NT2/D1 (cell line): Measurements from ENCODE around the gene CGNL1.

Experiments used
- DNase-seq: peaks from one replicate; pipeline ENCODE4 v3.0.0-alpha.2; 2011; ENCODE audit warnings: low read depth, low spot score
- H3K27me3 ChIP-seq: 2 replicates; pipeline ENCODE4 v1.6.0; 2011; ENCODE audit warnings: mild to moderate bottlenecking; ENCODE audit not compliant: insufficient read length, insufficient read depth
- H3K36me3 ChIP-seq: 2 replicates; pipeline ENCODE4 v1.6.1; 2011; ENCODE audit warnings: mild to moderate bottlenecking, low read length, mixed read lengths; ENCODE audit not compliant: insufficient read depth, insufficient read length
- H3K4me1 ChIP-seq: 2 replicates; pipeline ENCODE4 v1.5.1; 2011; ENCODE audit not compliant: insufficient read depth, insufficient read length
- H3K4me3 ChIP-seq: 2 replicates; pipeline ENCODE4 v1.5.1; 2011; ENCODE audit warnings: low read depth; ENCODE audit not compliant: insufficient read length
- H3K9ac ChIP-seq: 2 replicates; pipeline ENCODE4 v1.6.0; 2011; ENCODE audit warnings: low read depth; ENCODE audit not compliant: insufficient read length
- H3K9me3 ChIP-seq: 2 replicates; pipeline ENCODE4 v1.5.1; 2011; ENCODE audit warnings: mild to moderate bottlenecking, low read length; ENCODE audit not compliant: insufficient read depth
- SUZ12 ChIP-seq: IDR thresholded peaks from 2 replicates; pipeline ENCODE4 v1.6.1; 2011; ENCODE audit not compliant: insufficient read length, insufficient read depth; ENCODE audit errors: extremely low read depth
- YY1 ChIP-seq: IDR thresholded peaks from 2 replicates; pipeline ENCODE4 v1.6.1; 2011; ENCODE audit not compliant: insufficient read length, insufficient read depth
- ZNF274 ChIP-seq: IDR thresholded peaks from 2 replicates; pipeline ENCODE4 v1.6.1; 2011; ENCODE audit warnings: mild to moderate bottlenecking, low read depth, low read length

The CGNL1 gene

DNA sequence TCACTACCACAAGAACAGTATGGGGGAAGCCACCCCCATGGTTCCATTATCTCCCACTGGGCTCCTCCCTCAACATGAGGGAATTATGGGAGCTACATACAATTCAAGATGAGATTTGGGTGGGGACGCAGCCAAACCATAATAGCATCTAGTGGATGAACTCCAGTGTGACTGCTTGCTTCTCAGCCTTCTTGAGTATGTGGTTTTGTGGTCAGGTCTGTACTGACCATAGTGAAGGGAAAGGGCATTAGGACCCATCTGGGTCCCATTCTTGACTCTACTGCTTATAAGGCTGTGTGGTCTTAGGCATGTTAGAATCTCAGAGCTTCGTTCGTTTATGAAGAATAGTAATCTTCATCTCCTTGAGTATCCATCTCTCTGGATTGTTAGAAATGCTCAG is 81.4 kb downstream of the CGNL1 start:
- no peaks in the 10 kb centered on the region for H3K27me3 ChIP-seq

DNA sequence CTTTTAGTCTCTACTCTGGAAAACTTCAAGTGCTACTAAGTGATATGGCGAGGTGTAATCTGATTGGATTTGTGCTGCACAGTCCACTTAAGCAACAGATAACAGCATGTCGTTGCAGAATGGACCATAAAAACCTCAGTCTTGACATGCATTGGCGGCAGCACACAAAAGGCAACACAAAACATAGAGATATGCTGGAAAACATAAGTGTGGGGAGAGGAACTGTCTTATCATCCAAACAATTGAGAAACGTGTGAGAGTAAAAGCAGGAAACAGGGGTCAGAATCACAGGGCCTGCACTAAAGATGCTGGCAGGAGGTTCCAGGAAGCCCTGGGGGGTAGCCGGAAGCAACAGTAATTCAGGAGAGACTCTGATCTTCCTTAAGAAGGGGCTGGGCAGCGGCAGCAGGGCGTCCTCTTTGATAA is 82.1 kb downstream of the CGNL1 start:
- no peaks in the 10 kb centered on the region for H3K4me1 ChIP-seq
- no peak overlapping the region for H3K4me3 ChIP-seq
- no peak for TF ChIP-seq YY1
- TF ChIP-seq SUZ12, result no peak
- no peak for TF ChIP-seq ZNF274
- peaks cover 71% of the 10 kb centered on the region for H3K36me3 ChIP-seq
- no peak for DNase-seq
- H3K9me3 ChIP-seq, result no peaks in the 10 kb centered on the region
- no peak overlapping the region for H3K9ac ChIP-seq
- no peaks in the 10 kb centered on the region for H3K27me3 ChIP-seq

More for the DNA sequence above, 81.4 kb downstream of the CGNL1 start:
- Histone ChIP-seq H3K4me1 (no peaks in the 10 kb centered on the region), H3K9me3 (no peaks in the 10 kb centered on the region), H3K4me3 (no peak overlapping the region), H3K9ac (no peak overlapping the region), H3K36me3 (peaks cover 74% of the 10 kb centered on the region)
- no peak for DNase-seq
- TF ChIP-seq ZNF274 (no peak), YY1 (no peak), SUZ12 (no peak)

DNA sequence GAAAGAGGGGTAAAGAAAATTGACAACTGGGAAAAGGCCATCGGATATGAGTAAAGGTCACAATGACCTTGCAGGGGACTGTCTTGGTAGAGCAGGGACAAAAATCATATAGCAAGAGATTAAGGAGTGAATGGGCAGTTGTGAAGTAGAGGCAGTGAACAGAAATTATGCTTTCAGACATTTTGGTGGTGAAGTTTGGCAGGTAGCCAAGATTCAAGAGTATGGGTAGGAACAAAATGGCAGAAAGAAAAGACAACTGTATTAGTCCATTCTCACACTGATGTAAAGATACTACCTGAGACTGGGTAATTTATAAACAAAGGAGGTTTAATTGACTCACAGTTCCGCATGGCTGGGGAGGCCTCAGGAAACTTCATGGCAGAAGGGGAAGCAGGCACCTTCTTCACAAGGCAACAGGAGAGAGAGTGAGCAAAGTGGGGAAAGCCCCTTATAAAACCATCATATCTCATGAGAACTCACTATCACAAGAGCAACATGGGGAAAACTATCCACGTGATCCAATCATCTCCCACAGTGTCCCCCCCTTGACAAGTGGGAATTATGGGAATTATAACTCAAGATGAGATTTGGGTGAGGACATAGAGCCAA is 84.0 kb downstream of the CGNL1 start:
- TF ChIP-seq SUZ12 (no peak), ZNF274 (no peak), YY1 (no peak)
- DNase-seq, result no peak
- Histone ChIP-seq H3K9ac (no peak overlapping the region), H3K4me1 (no peaks in the 10 kb centered on the region), H3K27me3 (no peaks in the 10 kb centered on the region), H3K9me3 (no peaks in the 10 kb centered on the region), H3K4me3 (no peak overlapping the region), H3K36me3 (peaks cover 66% of the 10 kb centered on the region)

DNA sequence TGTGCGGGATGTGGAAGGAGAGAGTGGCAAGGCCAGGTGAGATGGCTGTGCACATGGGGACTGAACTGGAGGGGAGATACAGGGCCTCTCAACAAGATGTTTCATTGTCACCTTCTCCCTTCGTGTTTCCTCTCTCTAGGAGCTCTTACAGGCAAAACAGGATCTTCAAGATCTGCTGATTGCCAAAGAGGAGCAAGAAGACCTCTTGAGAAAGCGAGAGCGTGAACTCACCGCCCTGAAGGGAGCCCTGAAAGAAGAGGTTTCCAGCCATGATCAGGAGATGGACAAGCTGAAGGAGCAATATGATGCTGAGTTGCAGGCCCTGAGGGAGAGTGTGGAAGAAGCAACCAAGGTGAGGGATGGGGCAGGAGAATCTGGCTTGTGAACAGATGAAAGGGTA is 85.2 kb downstream of the CGNL1 start:
- DNase-seq, result no peak
- peaks cover 57% of the 10 kb centered on the region for H3K36me3 ChIP-seq
- TF ChIP-seq ZNF274 (no peak), SUZ12 (no peak), YY1 (no peak)

DNA sequence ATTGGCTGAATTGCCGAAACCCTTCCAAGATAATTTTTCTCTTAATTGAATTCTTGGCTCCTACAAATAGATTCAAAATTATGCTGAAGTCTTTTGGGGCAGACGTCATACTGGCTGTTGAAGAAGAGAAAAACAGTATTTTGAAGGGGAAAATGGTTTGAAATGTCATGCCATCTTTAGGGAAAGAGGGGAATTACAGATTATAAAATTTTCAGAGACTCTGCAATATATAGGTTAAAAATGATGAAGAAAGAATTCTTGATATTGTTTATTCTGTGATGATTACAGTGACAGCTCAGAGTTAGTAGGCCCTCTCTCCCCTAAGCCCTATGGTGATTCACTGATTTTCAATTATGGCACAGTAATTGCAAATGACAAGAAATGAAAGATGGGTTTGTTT is 86.1 kb downstream of the CGNL1 start:
- Histone ChIP-seq H3K27me3 (no peaks in the 10 kb centered on the region), H3K9ac (no peak overlapping the region), H3K4me3 (no peak overlapping the region), H3K9me3 (no peaks in the 10 kb centered on the region), H3K36me3 (peaks cover 48% of the 10 kb centered on the region), H3K4me1 (no peaks in the 10 kb centered on the region)
- no peak for TF ChIP-seq ZNF274
- no peak for TF ChIP-seq SUZ12
- DNase-seq, result no peak

More for the DNA sequence above, 85.2 kb downstream of the CGNL1 start:
- Histone ChIP-seq H3K4me1 (no peaks in the 10 kb centered on the region), H3K9ac (no peak overlapping the region), H3K9me3 (no peaks in the 10 kb centered on the region), H3K27me3 (no peaks in the 10 kb centered on the region), H3K4me3 (no peak overlapping the region)

DNA sequence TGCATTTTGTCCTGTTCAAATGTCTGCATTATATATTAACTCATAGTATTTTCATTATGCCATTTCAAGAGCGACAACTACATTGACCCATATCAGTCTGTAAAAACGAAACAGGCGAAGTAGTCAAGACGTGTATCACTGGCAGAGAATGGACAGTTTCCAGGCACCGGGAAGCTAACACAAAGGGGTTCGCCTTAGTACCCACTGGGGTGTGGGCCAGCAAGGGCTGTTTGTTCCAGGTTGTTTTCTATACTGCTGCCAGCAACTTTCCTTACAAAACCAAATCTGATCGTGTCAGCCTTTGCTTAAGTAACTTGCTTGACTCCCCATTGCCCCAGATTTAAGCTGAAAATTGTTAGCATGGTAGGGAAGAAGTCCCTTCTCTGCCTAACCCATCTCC is 87.1 kb downstream of the CGNL1 start:
- H3K27me3 ChIP-seq, result no peaks in the 10 kb centered on the region
- no peak for TF ChIP-seq SUZ12
- no peak for TF ChIP-seq ZNF274
- no peak for TF ChIP-seq YY1
- no peak overlapping the region for H3K9ac ChIP-seq

DNA sequence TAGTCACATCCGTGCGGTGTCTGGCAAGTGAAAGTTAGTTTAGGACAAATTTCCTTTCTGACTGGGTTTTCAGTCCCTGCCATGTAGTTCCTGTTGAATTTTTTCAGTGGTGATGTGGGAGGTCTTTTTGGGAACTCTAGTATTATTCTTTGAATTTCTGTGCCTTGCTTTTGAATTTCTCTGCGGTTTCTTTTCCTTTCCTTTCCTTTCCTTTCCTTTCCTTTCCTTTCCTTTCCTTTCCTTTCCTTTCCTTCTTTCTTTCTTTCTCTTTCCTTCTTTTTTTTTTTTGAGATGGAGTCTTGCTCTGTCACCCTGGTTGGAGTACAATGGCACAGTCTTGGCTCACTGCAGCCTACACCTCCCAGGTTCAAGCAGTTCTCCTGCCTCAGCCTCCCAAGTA is 88.2 kb downstream of the CGNL1 start:
- no peak for DNase-seq
- H3K36me3 ChIP-seq, result peaks cover 39% of the 10 kb centered on the region
- no peaks in the 10 kb centered on the region for H3K4me1 ChIP-seq
- no peak overlapping the region for H3K4me3 ChIP-seq
- TF ChIP-seq ZNF274 (no peak), YY1 (no peak), SUZ12 (no peak)
- H3K9me3 ChIP-seq, result no peaks in the 10 kb centered on the region
- H3K27me3 ChIP-seq, result no peaks in the 10 kb centered on the region
- H3K9ac ChIP-seq, result no peak overlapping the region

More for the DNA sequence above, 87.1 kb downstream of the CGNL1 start:
- no peak overlapping the region for H3K4me3 ChIP-seq
- H3K4me1 ChIP-seq, result no peaks in the 10 kb centered on the region
- no peak for DNase-seq
- H3K9me3 ChIP-seq, result no peaks in the 10 kb centered on the region
- peaks cover 42% of the 10 kb centered on the region for H3K36me3 ChIP-seq

DNA sequence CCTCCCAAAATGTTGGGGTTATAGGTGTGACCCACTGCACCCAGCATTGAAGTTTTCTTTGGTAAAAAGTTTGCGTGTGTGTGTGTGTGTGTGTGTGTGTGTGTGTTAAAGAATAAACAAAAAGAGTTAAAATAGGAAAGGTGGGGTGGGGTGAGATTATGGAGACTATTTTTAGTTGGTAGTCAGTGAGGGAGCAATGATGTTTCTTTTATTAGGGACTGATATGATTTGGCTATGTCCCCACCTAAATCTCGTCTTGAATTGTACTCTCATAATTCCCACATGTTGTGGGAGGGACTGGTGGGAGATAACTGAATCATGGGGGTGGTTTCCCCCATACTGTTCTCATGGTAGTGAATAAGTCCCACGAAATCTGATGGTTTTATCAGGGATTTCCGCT is 92.2 kb downstream of the CGNL1 start:
- no peak for TF ChIP-seq SUZ12
- no peak for TF ChIP-seq ZNF274
- no peak for TF ChIP-seq YY1
- peaks cover 20% of the 10 kb centered on the region for H3K36me3 ChIP-seq
- DNase-seq, result no peak

More for the DNA sequence above, 92.2 kb downstream of the CGNL1 start:
- H3K4me3 ChIP-seq, result no peak overlapping the region
- no peaks in the 10 kb centered on the region for H3K27me3 ChIP-seq
- no peak overlapping the region for H3K9ac ChIP-seq
- H3K4me1 ChIP-seq, result no peaks in the 10 kb centered on the region
- no peaks in the 10 kb centered on the region for H3K9me3 ChIP-seq
